H1 (cell line): ENCODE results near the gene KRTAP6-1. TPM values are rescaled to one million over a fixed set of nuclear protein-coding genes. Genes with fewer than 3 reads are reported as not detected.

ENCODE experiments used
- EP300 ChIP-seq, 2 experiments: IDR thresholded peaks; 1 replicate in 1 of 2; 2 replicates in 1 of 2; pipeline ENCODE4 v1.6.1; 2011 to 2012; ENCODE audit warnings: low read depth in 2 of 2, low read length in 2 of 2, mild to moderate bottlenecking in 2 of 2, borderline replicate concordance in 1 of 2, inconsistent platforms in 1 of 2, moderate library complexity in 1 of 2
- RFX5 ChIP-seq: IDR thresholded peaks from 2 replicates; pipeline ENCODE4 v1.6.1; 2011; ENCODE audit warnings: low read depth, low read length, improper control_type of control experiment, borderline replicate concordance
- SIX5 ChIP-seq: IDR thresholded peaks from 2 replicates; pipeline ENCODE4 v1.6.1; 2011; ENCODE audit warnings: mild to moderate bottlenecking, low read depth, low read length
- SP1 ChIP-seq: IDR thresholded peaks from 2 replicates; pipeline ENCODE4 v1.6.1; 2011; ENCODE audit warnings: low read depth, low read length
- polyA plus RNA-seq, 7 experiments: library from polyadenylated mRNA; depleted of rRNA in 3 of 7; stranded (reverse) in 5 of 7; unstranded in 2 of 7; fragments of >200 nt in 5 of 7; fragments of 200-250 nt in 2 of 7; gene quantifications; 1 replicate in 5 of 7; 2 replicates in 1 of 7; 4 replicates in 1 of 7; pipeline versions ENCODE4 v1.2.1 to v1.2.3, GENCODE V29; 2011 to 2013; ENCODE audit warnings: missing spikeins in 2 of 7, mixed read lengths in 2 of 7
- total RNA-seq: library from RNA; stranded (reverse); fragmentation: NEBNext Ultra II Directional; extraction: Animal tissue kit (Norgen Biotek cat#: 25700); gene quantifications from 2 replicates; pipeline ENCODE4 v1.2.1, GENCODE V29; 2021

Gene KRTAP6-1
- total and polyA plus RNA-seq, 2 of the 8 experiments (the other 6 are each of a cell fraction or from before 2014, with no cell fraction given): not detected

GRCh38 chr21:30592140-30592539 lies 21.6 kb downstream of the KRTAP6-1 start, which contains the start of gene KRTAP6-3 (continued):
- TF ChIP-seq EP300 (IDR thresholded peaks at IDR 0.05; ENCODE audit: borderline replicate concordance in 1 of 2, low read depth in 2 of 2, low read length in 2 of 2): no peak
- TF ChIP-seq SIX5: no peak
- no peak for TF ChIP-seq RFX5
- TF ChIP-seq SP1: no peak
- TF ChIP-seq, all 59 proteins: peak for 0
